ENCODE measurements around the gene TTC7B.

The TTC7B gene

DNA sequence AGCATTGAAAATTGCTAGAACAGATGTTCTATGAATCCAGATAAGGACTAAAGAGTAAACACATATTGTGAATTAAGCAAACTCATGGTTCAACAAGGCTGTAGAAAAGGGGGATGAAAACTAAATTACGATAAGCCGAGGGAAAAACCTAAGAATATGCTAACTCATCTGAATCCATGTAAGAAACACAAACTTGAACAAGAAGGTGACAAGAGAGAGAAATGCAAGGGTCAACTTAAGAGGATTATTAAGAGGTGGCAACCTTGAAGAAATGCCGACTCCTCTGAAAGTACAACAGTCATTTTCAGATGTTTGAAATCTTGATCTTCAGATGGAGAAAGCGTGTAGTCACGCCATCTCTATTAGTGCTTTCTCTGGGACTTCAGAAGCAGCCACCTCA lies 128.6 kb downstream of the TTC7B start:
- TF ChIP-seq TAF1 (IDR thresholded peaks at IDR 0.05; ENCODE audit: low read depth) (no peak), CEBPB (IDR thresholded peaks at IDR 0.05) (no peak), RAD21 (IDR thresholded peaks at IDR 0.05; ENCODE audit: low read depth) (no peak), ZBTB7A (IDR thresholded peaks at IDR 0.05; ENCODE audit: low read depth) (no peak), TEAD4 (IDR thresholded peaks at IDR 0.05) (no peak), EP300 (IDR thresholded peaks at IDR 0.05; ENCODE audit: borderline replicate concordance) (no peak), EGR1 (IDR thresholded peaks at IDR 0.05) (no peak)
- TF ChIP-seq, protein P1, sequence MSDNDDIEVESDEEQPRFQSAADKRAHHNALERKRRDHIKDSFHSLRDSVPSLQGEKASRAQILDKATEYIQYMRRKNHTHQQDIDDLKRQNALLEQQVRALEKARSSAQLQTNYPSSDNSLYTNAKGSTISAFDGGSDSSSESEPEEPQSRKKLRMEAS (IDR thresholded peaks at IDR 0.05): no peak
- TF ChIP-seq, protein P2, sequence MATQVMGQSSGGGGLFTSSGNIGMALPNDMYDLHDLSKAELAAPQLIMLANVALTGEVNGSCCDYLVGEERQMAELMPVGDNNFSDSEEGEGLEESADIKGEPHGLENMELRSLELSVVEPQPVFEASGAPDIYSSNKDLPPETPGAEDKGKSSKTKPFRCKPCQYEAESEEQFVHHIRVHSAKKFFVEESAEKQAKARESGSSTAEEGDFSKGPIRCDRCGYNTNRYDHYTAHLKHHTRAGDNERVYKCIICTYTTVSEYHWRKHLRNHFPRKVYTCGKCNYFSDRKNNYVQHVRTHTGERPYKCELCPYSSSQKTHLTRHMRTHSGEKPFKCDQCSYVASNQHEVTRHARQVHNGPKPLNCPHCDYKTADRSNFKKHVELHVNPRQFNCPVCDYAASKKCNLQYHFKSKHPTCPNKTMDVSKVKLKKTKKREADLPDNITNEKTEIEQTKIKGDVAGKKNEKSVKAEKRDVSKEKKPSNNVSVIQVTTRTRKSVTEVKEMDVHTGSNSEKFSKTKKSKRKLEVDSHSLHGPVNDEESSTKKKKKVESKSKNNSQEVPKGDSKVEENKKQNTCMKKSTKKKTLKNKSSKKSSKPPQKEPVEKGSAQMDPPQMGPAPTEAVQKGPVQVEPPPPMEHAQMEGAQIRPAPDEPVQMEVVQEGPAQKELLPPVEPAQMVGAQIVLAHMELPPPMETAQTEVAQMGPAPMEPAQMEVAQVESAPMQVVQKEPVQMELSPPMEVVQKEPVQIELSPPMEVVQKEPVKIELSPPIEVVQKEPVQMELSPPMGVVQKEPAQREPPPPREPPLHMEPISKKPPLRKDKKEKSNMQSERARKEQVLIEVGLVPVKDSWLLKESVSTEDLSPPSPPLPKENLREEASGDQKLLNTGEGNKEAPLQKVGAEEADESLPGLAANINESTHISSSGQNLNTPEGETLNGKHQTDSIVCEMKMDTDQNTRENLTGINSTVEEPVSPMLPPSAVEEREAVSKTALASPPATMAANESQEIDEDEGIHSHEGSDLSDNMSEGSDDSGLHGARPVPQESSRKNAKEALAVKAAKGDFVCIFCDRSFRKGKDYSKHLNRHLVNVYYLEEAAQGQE (IDR thresholded peaks at IDR 0.05; ENCODE audit: low read depth): no peak
- TF ChIP-seq, protein P3, sequence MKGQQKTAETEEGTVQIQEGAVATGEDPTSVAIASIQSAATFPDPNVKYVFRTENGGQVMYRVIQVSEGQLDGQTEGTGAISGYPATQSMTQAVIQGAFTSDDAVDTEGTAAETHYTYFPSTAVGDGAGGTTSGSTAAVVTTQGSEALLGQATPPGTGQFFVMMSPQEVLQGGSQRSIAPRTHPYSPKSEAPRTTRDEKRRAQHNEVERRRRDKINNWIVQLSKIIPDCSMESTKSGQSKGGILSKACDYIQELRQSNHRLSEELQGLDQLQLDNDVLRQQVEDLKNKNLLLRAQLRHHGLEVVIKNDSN (IDR thresholded peaks at IDR 0.05): no peak

DNA sequence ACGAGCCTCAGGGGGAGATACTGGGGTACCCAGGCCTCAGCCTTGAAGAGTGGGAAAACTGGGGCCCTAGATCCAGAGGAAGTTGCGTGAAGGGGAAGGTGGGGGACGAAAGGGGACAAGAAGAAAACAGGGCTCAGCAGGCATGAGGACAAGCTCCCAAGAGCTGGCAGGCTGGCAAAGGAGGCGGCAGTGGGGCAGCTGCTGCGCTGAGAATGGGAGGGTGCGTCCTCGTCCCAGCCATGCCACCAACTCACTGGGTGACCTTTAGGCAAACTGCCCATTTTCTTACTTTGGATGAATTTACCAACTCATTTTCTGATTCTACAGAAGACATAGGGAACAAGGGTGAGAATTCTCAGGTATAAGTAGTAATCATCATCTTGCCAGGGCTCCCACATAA lies 133.6 kb downstream of the TTC7B start:
- TF ChIP-seq ZBTB7A (IDR thresholded peaks at IDR 0.05; ENCODE audit: low read depth) (no peak), CREB1 (IDR thresholded peaks at IDR 0.05; ENCODE audit: low read depth) (no peak), TAF1 (IDR thresholded peaks at IDR 0.05; ENCODE audit: low read depth) (no peak), RAD21 (IDR thresholded peaks at IDR 0.05; ENCODE audit: low read depth) (no peak), EP300 (IDR thresholded peaks at IDR 0.05; ENCODE audit: borderline replicate concordance) (no peak), FOXM1 (IDR thresholded peaks at IDR 0.05; ENCODE audit: borderline replicate concordance, low read depth) (no peak), TCF12 (IDR thresholded peaks at IDR 0.05; ENCODE audit: low read depth) (no peak), NFIC (IDR thresholded peaks at IDR 0.05) (no peak), YY1 (IDR thresholded peaks at IDR 0.05; ENCODE audit: low read depth) (no peak), EGR1 (IDR thresholded peaks at IDR 0.05) (no peak), CEBPB (IDR thresholded peaks at IDR 0.05) (no peak)
- TF ChIP-seq, protein P1 (IDR thresholded peaks at IDR 0.05): no peak
- TF ChIP-seq, protein P2 (IDR thresholded peaks at IDR 0.05; ENCODE audit: low read depth): no peak
- TF ChIP-seq, protein P3 (IDR thresholded peaks at IDR 0.05): no peak

DNA sequence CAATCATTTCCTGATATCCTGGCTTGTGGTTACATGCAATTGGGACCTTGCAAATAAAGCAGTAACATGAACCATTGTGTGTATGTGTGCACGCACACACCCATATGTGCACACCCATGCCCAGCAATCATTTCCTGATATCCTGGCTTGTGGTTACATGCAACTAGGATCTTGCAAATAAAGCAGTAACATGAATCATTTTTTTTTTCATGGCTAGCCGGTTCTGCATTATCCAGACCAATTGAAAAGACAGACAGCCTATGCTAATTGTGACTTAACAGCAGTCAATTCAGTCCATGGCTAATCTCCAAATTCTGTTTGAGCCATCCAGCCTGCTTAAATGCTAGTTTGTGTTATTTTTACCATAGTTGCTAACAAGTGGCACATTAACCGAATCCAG lies 134.3 kb downstream of the TTC7B start:
- no peak for TF ChIP-seq ZBTB7A (IDR thresholded peaks at IDR 0.05; ENCODE audit: low read depth)

DNA sequence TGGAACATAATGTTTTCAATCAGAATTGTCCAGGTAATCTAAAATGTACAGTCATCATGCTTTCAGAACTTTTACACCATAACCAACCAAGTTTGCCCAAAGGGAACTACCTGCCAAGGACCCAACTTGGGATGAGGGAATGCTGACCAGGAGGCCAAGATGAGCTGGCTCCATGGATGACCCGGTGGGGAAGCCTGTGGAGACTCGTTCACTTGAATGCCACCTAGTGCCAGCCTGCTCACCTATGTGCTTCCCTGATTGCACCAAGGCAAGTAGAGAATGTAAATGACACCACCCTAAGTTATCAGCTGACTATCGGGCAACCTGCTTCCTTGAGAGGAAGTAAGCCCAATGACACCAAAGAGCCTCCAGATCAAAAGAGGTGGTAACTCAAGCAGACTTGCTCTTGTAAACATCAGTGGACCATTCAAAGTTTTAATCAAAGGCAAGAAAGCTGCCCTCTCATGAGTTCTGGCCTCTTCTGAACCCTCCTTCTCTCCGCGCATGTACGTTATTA lies 137.3 kb downstream of the TTC7B start:
- no peak for TF ChIP-seq EP300 (IDR thresholded peaks at IDR 0.05; ENCODE audit: borderline replicate concordance)
- TF ChIP-seq TEAD4 (IDR thresholded peaks at IDR 0.05): no peak

DNA sequence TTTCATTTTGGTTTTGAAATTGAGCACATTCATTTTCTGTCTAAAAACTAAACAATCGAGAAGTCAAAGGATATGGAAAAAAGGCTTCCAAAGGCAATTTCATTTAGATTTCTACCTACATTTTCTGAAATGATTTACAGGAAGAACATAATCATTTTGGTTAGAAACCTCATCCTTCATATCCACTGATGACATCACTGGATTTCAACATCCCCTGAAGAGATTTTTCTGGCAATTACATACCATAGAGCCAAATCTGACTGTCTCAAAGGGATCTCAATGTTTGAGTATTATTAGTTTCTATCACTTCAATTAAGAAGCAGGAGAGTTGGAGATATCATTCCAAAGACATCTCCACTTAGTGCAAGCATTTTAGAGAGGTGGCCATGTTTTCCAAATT lies 137.8 kb downstream of the TTC7B start:
- TF ChIP-seq, protein P3 (IDR thresholded peaks at IDR 0.05): no peak
- TF ChIP-seq EGR1 (IDR thresholded peaks at IDR 0.05): no peak
- no peak for TF ChIP-seq CREB1 (IDR thresholded peaks at IDR 0.05; ENCODE audit: low read depth)
- TF ChIP-seq FOXM1 (IDR thresholded peaks at IDR 0.05; ENCODE audit: borderline replicate concordance, low read depth): no peak
- TF ChIP-seq TCF12 (IDR thresholded peaks at IDR 0.05; ENCODE audit: low read depth): no peak
- TF ChIP-seq, protein P1 (IDR thresholded peaks at IDR 0.05): no peak
- no peak for TF ChIP-seq ZBTB7A (IDR thresholded peaks at IDR 0.05; ENCODE audit: low read depth)
- TF ChIP-seq, protein P2 (IDR thresholded peaks at IDR 0.05; ENCODE audit: low read depth): no peak
- no peak for TF ChIP-seq CEBPB (IDR thresholded peaks at IDR 0.05)
- TF ChIP-seq RAD21 (IDR thresholded peaks at IDR 0.05; ENCODE audit: low read depth): no peak
- TF ChIP-seq YY1 (IDR thresholded peaks at IDR 0.05; ENCODE audit: low read depth): no peak
